Measurements from ENCODE around the gene DAPK3.
"Not testable (repeated sequence)": the region's sequence is repeated elsewhere in the genome, so short reads cannot be mapped to it uniquely, and the experiment has no call there.

The DAPK3 gene

GRCh38 chr19:4012092-4012974, 41.4 kb upstream of the DAPK3 start:
- DNase-seq: no peak
- peaks cover 28% of the 10 kb centered on the region for H3K36me3 ChIP-seq

GRCh38 chr19:4011430-4011829, 40.5 kb upstream of the DAPK3 start:
- H3K27me3 ChIP-seq; H3K9me3 ChIP-seq; DNase-seq; H3K4me3 ChIP-seq (ENCODE audit: low read depth, low read length): not testable (repeated sequence)
- peaks cover 24% of the 10 kb centered on the region for H3K36me3 ChIP-seq
- H3K4me1 ChIP-seq: peaks cover 17% of the 10 kb centered on the region

More at GRCh38 chr19:4012092-4012974, 41.4 kb upstream of the DAPK3 start:
- Histone ChIP-seq H3K4me1 (peaks cover 17% of the 10 kb centered on the region), H3K27me3 (no peaks in the 10 kb centered on the region), H3K4me3 (ENCODE audit: low read depth, low read length) (no peak overlapping the region), H3K9me3 (no peaks in the 10 kb centered on the region)
- no peak for TF ChIP-seq CTCF (IDR thresholded peaks at IDR 0.05; ENCODE audit: low read depth, low read length)

GRCh38 chr19:4010808-4011110, 39.9 kb upstream of the DAPK3 start:
- Histone ChIP-seq H3K9me3 (no peaks in the 10 kb centered on the region), H3K4me1 (peaks cover 12% of the 10 kb centered on the region), H3K36me3 (peaks cover 18% of the 10 kb centered on the region), H3K4me3 (ENCODE audit: low read depth, low read length) (no peak overlapping the region), H3K27me3 (no peaks in the 10 kb centered on the region)
- TF ChIP-seq CTCF (IDR thresholded peaks at IDR 0.05; ENCODE audit: low read depth, low read length): no peak
- DNase-seq: no peak

GRCh38 chr19:4009990-4010807, 39.3 kb upstream of the DAPK3 start:
- Histone ChIP-seq H3K36me3 (peaks cover 18% of the 10 kb centered on the region), H3K27me3 (no peaks in the 10 kb centered on the region), H3K4me1 (peaks cover 12% of the 10 kb centered on the region), H3K4me3 (ENCODE audit: low read depth, low read length) (no peak overlapping the region), H3K9me3 (no peaks in the 10 kb centered on the region)
- TF ChIP-seq CTCF (IDR thresholded peaks at IDR 0.05; ENCODE audit: low read depth, low read length): no peak
- no peak for DNase-seq

GRCh38 chr19:4007836-4008539, 37.1 kb upstream of the DAPK3 start:
- Histone ChIP-seq H3K4me3 (ENCODE audit: low read depth, low read length) (peak overlapping the region; percentile 91), H3K36me3 (peaks cover 3% of the 10 kb centered on the region), H3K27me3 (no peaks in the 10 kb centered on the region), H3K9me3 (no peaks in the 10 kb centered on the region), H3K4me1 (peaks cover 6% of the 10 kb centered on the region; the same call in 1 of the 2 replicates)
- DNase-seq: no peak
- TF ChIP-seq CTCF (IDR thresholded peaks at IDR 0.05; ENCODE audit: low read depth, low read length): no peak

Measured in BE2C (cell line).